Sigmoid colon (tissue), 7 donors: ENCODE data around the gene RNF126. TPM values are rescaled to one million over a fixed set of nuclear protein-coding genes. Genes with fewer than 3 reads are reported as not detected.
"Not testable (repeated sequence)": the region's sequence is repeated elsewhere in the genome, so short reads cannot be mapped to it uniquely, and the experiment has no call there.

Source experiments
- DNase-seq: peaks from one replicate; pipeline ENCODE4 v3.0.0-alpha.2; 2019
- H3K27ac ChIP-seq, 4 donors: fragments of 200-600 bp; sonication (generic); one replicate each; pipeline ENCODE4 v1.5.1; 2016 to 2019; ENCODE audit warnings: mild to moderate bottlenecking in 1 of 4
- H3K27me3 ChIP-seq, 3 donors: fragments of 200-600 bp; sonication (generic); one replicate each; pipeline ENCODE4 v1.5.1; 2019; ENCODE audit warnings: mild to moderate bottlenecking in 1 of 3
- H3K36me3 ChIP-seq, 4 donors: fragments of 200-600 bp; sonication (generic); one replicate each; pipeline ENCODE4 v1.5.1; 2016 to 2019
- H3K4me1 ChIP-seq, 4 donors: fragments of 200-600 bp; sonication (generic); one replicate each; pipeline ENCODE4 v1.5.1; 2017 to 2019
- H3K4me3 ChIP-seq, 4 donors: fragments of 200-600 bp; sonication (generic); one replicate each; pipeline ENCODE4 v1.5.1; 2017 to 2019; ENCODE audit warnings: mild to moderate bottlenecking in 2 of 4, moderate library complexity in 1 of 4
- H3K9me3 ChIP-seq, 4 donors: fragments of 200-600 bp in 3 of 4; sonication (generic) in 3 of 4; one replicate each; pipeline versions ENCODE4 v1.5.1 to v1.6.1; 2013 to 2019
- CTCF ChIP-seq, 4 experiments: fragments of 450-650 bp in 3 of 4; fragments of 200-600 bp in 1 of 4; IDR thresholded peaks; one replicate each; pipeline ENCODE4 v1.5.1; 2016 to 2019; ENCODE audit warnings: antibody characterized with exemption in 4 of 4, mild to moderate bottlenecking in 3 of 4, moderate library complexity in 2 of 4
- EP300 ChIP-seq, 4 donors: sonication (generic); formaldehyde crosslinking; IDR thresholded peaks; one replicate each; pipeline ENCODE4 v1.6.1; 2017; ENCODE audit warnings: antibody characterized with exemption in 4 of 4
- POLR2A ChIP-seq, 2 donors: fragments of 450-650 bp; IDR thresholded peaks; one replicate each; pipeline ENCODE4 v1.6.1; 2016; ENCODE audit warnings: antibody characterized with exemption in 2 of 2, mild to moderate bottlenecking in 2 of 2, moderate library complexity in 2 of 2
- POLR2AphosphoS5 ChIP-seq, 4 donors: sonication (generic); formaldehyde crosslinking; IDR thresholded peaks; one replicate each; pipeline ENCODE4 v1.6.1; 2017; ENCODE audit warnings: antibody characterized with exemption in 4 of 4
- WGBS, 2 donors: extraction: QIAGEN DNeasy Blood & Tissue Kit; methylation state at CpG; one replicate each; pipeline ENCODE4 v1.1.7; 2013; 5-methylcytosine and 5-hydroxymethylcytosine counted together
- intact Hi-C: fragments of 100-400 bp; cut with DNase I; formaldehyde crosslinking; loops from one replicate; pipeline ENCODE4 v1.15.1; 2023
- polyA plus RNA-seq, 3 donors: library from polyadenylated mRNA; stranded (reverse); fragments of 200-250 nt; gene quantifications; one replicate each; pipeline ENCODE4 v1.2.3, GENCODE V29; 2013
- total RNA-seq, 4 donors: library from RNA; depleted of rRNA; stranded (reverse); fragments of >200 nt; gene quantifications; one replicate each; pipeline ENCODE4 v1.1.0, GENCODE V29; 2016
- donor health status: healthy with polysubstance abuse.
- donor health status: Bipolar disorder and iron deficiency.
- donor health status: healthy.

The RNF126 gene
- total and polyA plus RNA-seq, 7 donors, result 33.5 to 58.8 (median 55.3) TPM

- no peak overlapping the region for H3K4me3 ChIP-seq
- H3K36me3 ChIP-seq, result peaks cover 0 to 35% (median 2%) of the 10 kb centered on the region in 4 donors
- no peak for TF ChIP-seq CTCF (IDR thresholded peaks at IDR 0.05)
- TF ChIP-seq POLR2A (IDR thresholded peaks at IDR 0.05), result no peak
- TF ChIP-seq EP300 (IDR thresholded peaks at IDR 0.05), result no peak
- no peak for TF ChIP-seq POLR2AphosphoS5 (IDR thresholded peaks at IDR 0.05)
- 94 to 97% methylated on average over 30 of the region's 30 CpGs for WGBS, 2 donors
- H3K4me1 ChIP-seq, result peaks cover 0 to 30% (median 23%) of the 10 kb centered on the region in 4 donors
- no peak overlapping the region for H3K27ac ChIP-seq
- intact Hi-C loops, result loop anchor here (5.0 kb wide), 1 partner anchor 53 kb away; no protein-coding TSS in a partner anchor
- no peaks in the 10 kb centered on the region for H3K9me3 ChIP-seq
- no peak for DNase-seq
- H3K27me3 ChIP-seq, result no peaks in the 10 kb centered on the region
Measured at GRCh38 chr19:629961-630714, 32.9 kb downstream of the RNF126 start.

GRCh38 chr19:629515-629914, 33.5 kb downstream of the RNF126 start:
- 83 to 84% methylated on average over 25 of the region's 25 CpGs for WGBS, 2 donors
- H3K27me3 ChIP-seq, intact Hi-C loops, H3K27ac ChIP-seq, DNase-seq, H3K4me3 ChIP-seq, H3K9me3 ChIP-seq: not testable (repeated sequence)
- Histone ChIP-seq H3K4me1 (peaks cover 0 to 24% (median 20%) of the 10 kb centered on the region in 4 donors), H3K36me3 (peaks cover 0 to 41% (median 3%) of the 10 kb centered on the region in 4 donors)

- intact Hi-C loops, result no loop called here
- WGBS, 2 donors, result 92 to 93% methylated on average over 19 of the region's 19 CpGs
- H3K4me3 ChIP-seq, result no peak overlapping the region
- TF ChIP-seq EP300 (IDR thresholded peaks at IDR 0.05), result no peak
- peak in 1 of 4 experiments; percentile 18 for TF ChIP-seq CTCF (IDR thresholded peaks at IDR 0.05)
- no peak for TF ChIP-seq POLR2AphosphoS5 (IDR thresholded peaks at IDR 0.05)
- no peak for TF ChIP-seq POLR2A (IDR thresholded peaks at IDR 0.05)
- peaks cover 0 to 15% (median 14%) of the 10 kb centered on the region in 4 donors for H3K4me1 ChIP-seq
- no peak overlapping the region for H3K27ac ChIP-seq
- DNase-seq, result no peak
- H3K27me3 ChIP-seq, result no peaks in the 10 kb centered on the region
- H3K36me3 ChIP-seq, result peaks cover 0 to 55% (median 3%) of the 10 kb centered on the region in 4 donors
- no peaks in the 10 kb centered on the region for H3K9me3 ChIP-seq
Measured at GRCh38 chr19:628168-628567, 34.8 kb downstream of the RNF126 start.

- H3K27ac ChIP-seq, intact Hi-C loops: not testable (repeated sequence)
- H3K36me3 ChIP-seq, result peaks cover 6 to 71% (median 14%) of the 10 kb centered on the region in 4 donors
Measured at GRCh38 chr19:626566-626965, 36.4 kb downstream of the RNF126 start.

GRCh38 chr19:625257-625656, 37.8 kb downstream of the RNF126 start:
- DNase-seq, result no peak
- TF ChIP-seq CTCF (IDR thresholded peaks at IDR 0.05), result no peak
- TF ChIP-seq POLR2AphosphoS5 (IDR thresholded peaks at IDR 0.05), result no peak
- TF ChIP-seq EP300 (IDR thresholded peaks at IDR 0.05), result no peak
- TF ChIP-seq POLR2A (IDR thresholded peaks at IDR 0.05), result no peak
- intact Hi-C loops, result no loop called here
- peaks cover 9 to 82% (median 22%) of the 10 kb centered on the region in 4 donors for H3K36me3 ChIP-seq
- H3K4me1 ChIP-seq, result peaks cover 0 to 3% (median 0%) of the 10 kb centered on the region in 4 donors
- WGBS, 2 donors, result 90 to 91% methylated on average over 5 of the region's 5 CpGs
- H3K27ac ChIP-seq, result no peak overlapping the region
- no peaks in the 10 kb centered on the region for H3K9me3 ChIP-seq
- H3K27me3 ChIP-seq, result no peaks in the 10 kb centered on the region
- no peak overlapping the region for H3K4me3 ChIP-seq

More at GRCh38 chr19:626566-626965, 36.4 kb downstream of the RNF126 start:
- H3K27me3 ChIP-seq, DNase-seq, H3K4me3 ChIP-seq, H3K4me1 ChIP-seq, H3K9me3 ChIP-seq: not testable (repeated sequence)
- 94 to 95% methylated on average over 7 of the region's 7 CpGs for WGBS, 2 donors
